Measurements from ENCODE around the gene PARVG.

The PARVG gene

GRCh38 chr22:44155115-44155514 is 25.6 kb upstream of the PARVG start:
- no peak for DNase-seq

DNA sequence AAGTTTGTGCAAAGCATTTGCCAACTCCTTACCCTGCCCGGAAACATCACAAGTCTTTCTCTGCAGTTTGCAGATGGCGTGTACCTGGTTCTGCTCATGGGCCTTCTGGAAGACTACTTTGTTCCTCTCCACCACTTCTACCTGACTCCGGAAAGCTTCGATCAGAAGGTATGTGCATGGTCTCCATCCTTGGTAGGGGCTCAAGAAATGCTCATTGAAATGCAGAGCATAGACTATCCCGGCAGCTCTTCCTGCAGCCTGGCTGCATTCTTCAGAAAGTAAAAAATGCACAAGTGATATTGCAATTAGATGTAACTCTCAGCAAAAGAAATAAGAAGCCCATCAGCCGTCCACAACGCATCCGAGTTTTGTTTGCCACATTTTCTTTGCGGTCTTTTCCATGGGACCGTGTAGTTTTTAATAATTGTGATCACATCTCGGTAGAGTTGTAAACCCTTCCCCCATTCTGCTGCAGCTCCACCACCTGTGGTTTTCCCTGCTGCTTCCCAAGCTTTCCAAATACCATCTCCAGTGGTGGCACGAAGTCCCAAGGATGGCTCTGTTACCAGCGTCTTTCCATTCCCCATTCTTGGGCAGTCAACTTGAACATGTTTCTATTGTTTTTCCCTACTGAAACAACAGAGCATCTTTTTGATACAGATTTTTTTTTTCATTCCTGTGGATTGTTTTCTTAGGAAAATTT is 22.7 kb upstream of the PARVG start:
- no peak for DNase-seq

DNA sequence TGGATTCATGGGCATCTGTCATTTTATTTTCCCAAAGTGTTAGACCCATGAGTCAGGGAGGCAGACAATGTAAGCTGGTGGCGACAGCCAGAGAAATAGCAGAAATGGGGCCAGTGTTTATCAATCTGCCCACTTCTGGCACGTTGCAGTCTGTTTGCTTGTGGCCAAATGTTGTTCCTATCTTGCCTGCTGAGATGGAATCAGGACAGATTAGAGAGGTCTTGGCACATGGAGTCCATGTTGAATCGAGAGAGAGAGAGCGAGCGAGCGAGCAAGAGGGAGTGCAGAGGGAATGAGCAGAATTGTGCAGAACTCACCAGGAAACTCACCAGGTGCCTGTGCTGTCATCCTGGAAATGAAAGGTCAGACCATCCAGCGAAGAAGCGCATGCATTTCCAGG is 21.9 kb upstream of the PARVG start:
- peak; percentile 89 for DNase-seq

GRCh38 chr22:44159221-44159620 is 21.5 kb upstream of the PARVG start:
- DNase-seq: no peak

DNA sequence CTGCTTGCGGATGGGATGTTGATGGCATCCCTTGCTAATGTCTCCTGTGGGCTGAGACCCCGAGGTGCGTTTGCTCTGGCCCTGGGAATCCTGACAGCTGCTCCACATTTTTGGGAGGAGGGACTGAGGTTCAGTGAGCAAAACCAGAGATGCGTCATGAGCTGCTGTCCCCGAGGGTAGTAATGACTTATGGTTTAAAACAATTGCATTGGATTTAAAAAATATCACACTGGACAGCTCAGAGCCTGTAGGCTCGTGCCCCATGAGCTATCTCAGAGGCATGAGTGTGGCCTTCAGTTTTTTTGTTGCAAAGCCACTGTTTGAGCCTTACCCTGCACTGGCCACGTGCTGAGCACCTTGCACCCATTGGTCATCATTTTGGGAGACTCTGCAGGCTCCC is 20.9 kb upstream of the PARVG start:
- no peak for DNase-seq

GRCh38 chr22:44160421-44160820 is 20.3 kb upstream of the PARVG start:
- DNase-seq: no peak

- DNase-seq: no peak
These were observed 19.1 kb upstream of the PARVG start for GRCh38 chr22:44161673-44162072.

- no peak for DNase-seq
These were observed 17.8 kb upstream of the PARVG start for GRCh38 chr22:44162960-44163359.

DNA sequence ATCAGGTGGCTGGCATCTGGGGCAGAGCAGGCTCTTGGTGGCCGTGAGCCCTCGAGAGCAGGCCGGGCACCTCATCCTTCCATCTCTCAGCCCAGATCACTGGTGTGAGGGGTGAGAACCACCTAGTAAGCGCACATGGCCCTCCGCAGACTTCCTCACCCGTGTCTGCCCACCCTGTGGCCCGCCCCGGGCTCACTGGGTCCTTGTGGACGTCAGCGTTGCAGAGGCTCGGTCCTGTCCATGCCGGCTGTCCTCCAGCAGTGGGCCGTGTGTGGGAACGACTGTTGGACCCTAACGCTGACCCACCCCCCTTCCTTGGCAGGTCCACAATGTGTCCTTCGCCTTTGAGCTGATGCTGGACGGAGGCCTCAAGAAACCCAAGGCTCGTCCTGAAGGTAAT is 17.2 kb upstream of the PARVG start:
- no peak for DNase-seq

DNA sequence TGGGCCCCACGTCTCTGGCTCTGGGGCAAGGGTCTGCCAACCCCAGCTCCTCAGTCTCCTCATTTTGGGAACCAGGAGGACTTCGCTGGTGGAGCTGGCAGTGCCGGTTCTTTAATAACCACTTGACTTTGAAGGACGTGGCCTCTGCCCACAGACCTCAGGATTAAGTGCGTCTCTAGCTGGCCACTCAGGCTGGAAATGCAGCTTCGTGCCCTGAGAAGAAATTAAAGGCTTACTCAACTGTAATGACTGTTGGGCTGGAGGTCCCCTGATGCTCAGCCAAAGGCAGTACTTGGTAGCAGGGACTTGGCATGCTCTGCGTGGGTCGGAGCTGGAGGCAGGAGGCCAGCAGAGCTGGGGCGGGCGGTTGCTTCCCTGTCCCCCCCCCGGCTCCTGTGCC is 16.7 kb upstream of the PARVG start:
- no peak for DNase-seq

- DNase-seq: no peak
These were observed 15.3 kb upstream of the PARVG start for GRCh38 chr22:44165286-44165874.

- no peak for DNase-seq
These were observed 14.0 kb upstream of the PARVG start for GRCh38 chr22:44166498-44167276.

GRCh38 chr22:44167501-44167900 is 13.2 kb upstream of the PARVG start:
- DNase-seq: no peak

- DNase-seq: no peak
These were observed 12.5 kb upstream of the PARVG start for GRCh38 chr22:44168206-44168605.

- no peak for DNase-seq
These were observed 10.3 kb upstream of the PARVG start for GRCh38 chr22:44170470-44170869.

GRCh38 chr22:44171561-44171960 is 9.2 kb upstream of the PARVG start:
- DNase-seq: no peak

- DNase-seq: no peak
These were observed 8.2 kb upstream of the PARVG start for GRCh38 chr22:44172370-44173108.

DNA sequence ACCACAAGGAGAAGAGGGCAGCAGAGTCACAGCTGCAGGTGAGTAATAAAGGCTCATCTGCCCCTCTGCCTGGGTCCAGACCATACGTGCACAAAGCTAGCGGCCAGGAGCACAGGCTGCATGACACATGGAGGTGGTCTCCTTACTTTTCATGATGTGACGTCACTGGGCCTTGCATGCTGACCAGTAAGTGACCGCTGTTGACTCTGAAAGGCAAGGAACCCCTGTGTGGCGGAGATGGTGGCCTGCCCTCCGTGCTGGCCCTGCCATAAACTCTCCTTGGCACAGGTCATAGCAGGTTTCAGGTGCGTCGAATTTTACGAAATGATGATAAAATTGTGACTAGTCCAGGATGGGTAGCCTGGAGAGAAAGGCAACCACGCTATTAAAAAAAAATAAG is 7.6 kb upstream of the PARVG start:
- no peak for DNase-seq

DNA sequence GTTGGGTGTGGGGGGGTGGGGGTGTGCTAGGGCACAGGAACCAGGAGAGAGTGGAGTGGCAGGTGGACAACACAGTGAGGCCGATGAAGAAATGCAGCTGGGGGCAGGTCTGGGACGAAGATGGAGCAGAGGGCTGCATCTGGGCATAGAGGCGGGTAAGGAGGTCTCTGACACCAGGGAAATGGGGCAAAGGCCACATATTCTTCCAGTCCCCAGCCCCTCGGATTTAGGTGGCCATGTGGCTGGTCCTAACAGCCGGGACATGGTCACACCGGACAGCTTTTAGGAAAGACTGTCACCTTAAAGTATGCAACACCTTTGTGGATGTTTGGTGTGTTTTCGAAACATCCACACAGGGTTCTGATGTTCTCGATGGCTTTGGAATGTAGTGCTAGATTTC is 5.0 kb upstream of the PARVG start:
- no peak for DNase-seq

DNA sequence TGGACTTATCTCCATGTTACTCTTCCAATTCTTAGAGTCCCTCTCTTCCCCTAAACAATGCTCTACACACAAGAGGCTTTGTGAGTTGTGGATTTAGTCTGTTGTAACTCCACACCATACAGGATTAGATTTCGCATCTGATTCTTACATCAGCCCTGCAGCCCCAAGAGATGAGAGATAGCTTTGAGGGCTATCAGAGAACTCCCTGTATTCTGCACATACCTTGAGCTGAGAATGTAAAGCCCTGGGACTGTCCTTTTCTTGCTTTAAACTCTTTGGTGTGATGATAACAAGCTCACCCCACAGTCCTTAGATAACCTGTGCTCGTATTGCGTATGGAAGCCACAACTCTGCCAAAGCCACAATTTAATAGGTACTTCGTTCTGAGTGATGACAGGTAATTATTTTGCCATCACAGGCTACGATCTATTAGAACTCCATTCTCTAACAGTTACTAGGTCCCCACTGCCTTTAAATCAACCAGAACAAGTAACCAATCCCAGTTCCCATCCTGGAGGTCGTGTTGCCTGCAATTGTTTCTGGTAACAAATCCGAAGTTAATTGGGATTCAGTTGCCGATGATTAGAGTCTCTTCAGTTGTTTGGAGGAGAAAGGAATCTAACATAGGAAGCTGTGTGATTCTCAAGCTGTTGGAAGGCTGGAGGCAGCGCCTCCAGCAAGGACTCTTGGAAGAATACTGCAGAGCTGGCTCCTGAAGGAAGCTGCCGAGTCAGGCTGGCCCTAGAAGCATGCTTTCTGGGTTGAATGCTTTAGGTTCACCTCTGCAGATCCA is 1.3 kb upstream of the PARVG start:
- DNase-seq: no peak

GRCh38 chr22:44179989-44180705 is 578 bp upstream of the PARVG start:
- DNase-seq: no peak
